Endothelial cell (in vitro differentiated cells): ENCODE measurements around the gene CREBBP. TPM values are rescaled to one million over a fixed set of nuclear protein-coding genes. Genes with fewer than 3 reads are reported as not detected.

Experiments used
- DNase-seq: peaks from one replicate; pipeline ENCODE4 v3.0.0; 2021; ENCODE audit warnings: low spot score
- H3K27ac Mint-ChIP-seq: one replicate; pipeline ENCODE4 v1.8.0; 2021; ENCODE audit warnings: mixed read lengths, inconsistent platforms; ENCODE audit not compliant: unreplicated experiment
- H3K27me3 Mint-ChIP-seq: one replicate; pipeline ENCODE4 v1.8.0; 2021; ENCODE audit warnings: mild to moderate bottlenecking, moderate library complexity, mixed read lengths, inconsistent platforms; ENCODE audit not compliant: unreplicated experiment
- H3K36me3 Mint-ChIP-seq: one replicate; pipeline ENCODE4 v1.8.0; 2021; ENCODE audit warnings: mild to moderate bottlenecking, low read depth, mixed read lengths, inconsistent platforms; ENCODE audit not compliant: unreplicated experiment
- H3K4me1 Mint-ChIP-seq: one replicate; pipeline ENCODE4 v1.8.0; 2021; ENCODE audit warnings: mild to moderate bottlenecking, mixed read lengths, inconsistent platforms; ENCODE audit not compliant: unreplicated experiment
- H3K4me3 Mint-ChIP-seq: one replicate; pipeline ENCODE4 v1.8.0; 2021; ENCODE audit warnings: mild to moderate bottlenecking, mixed read lengths, inconsistent platforms; ENCODE audit not compliant: unreplicated experiment
- H3K9me3 Mint-ChIP-seq: one replicate; pipeline ENCODE4 v1.8.0; 2021; ENCODE audit warnings: mixed read lengths, inconsistent platforms; ENCODE audit not compliant: unreplicated experiment
- total RNA-seq: library from RNA; stranded (reverse); fragmentation: NEBNext Ultra II Directional; extraction: Animal tissue kit (Norgen Biotek cat#: 25700); gene quantifications from one replicate; pipeline ENCODE4 v1.2.1, GENCODE V29; 2021; ENCODE audit not compliant: unreplicated experiment
- TF ChIP-seq, protein P1 (sequence below): fragments of 200-600 bp; sonication (generic); IDR thresholded peaks from one replicate; pipeline ENCODE4 v1.5.0; 2021; ENCODE audit warnings: antibody characterized with exemption; ENCODE audit not compliant: unreplicated experiment

The CREBBP gene
- total RNA-seq, 1 donor from 2014 or later, result 66.3 TPM

DNA sequence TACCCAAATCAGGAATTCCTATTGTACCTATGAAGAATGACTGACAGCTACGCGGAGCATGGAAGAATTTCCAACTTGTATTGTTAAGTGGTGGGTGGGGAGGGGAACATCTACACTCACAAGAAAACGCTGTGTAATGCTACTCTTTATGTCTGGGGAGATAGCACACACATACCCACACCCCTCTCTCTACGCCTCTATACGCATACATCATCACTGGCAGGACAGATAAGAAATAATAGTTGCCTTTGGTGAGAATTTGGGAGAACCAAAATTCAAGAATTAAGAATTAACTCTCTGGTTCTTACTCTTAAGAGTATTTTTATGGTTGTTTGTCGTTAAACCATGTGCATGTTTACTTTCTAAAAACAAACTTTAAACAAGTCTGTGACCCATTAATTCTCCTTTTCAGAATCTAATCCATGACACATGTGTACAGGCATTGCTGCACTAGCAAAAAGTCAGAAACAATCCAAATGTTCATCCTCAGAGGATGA, 33.9 kb downstream of the CREBBP start:
- Mint-ChIP-seq H3K4me1 (no peaks in the 10 kb centered on the region), H3K36me3 (peaks cover 7% of the 10 kb centered on the region), H3K27me3 (no peaks in the 10 kb centered on the region), H3K9me3 (no peaks in the 10 kb centered on the region), H3K4me3 (no peak overlapping the region), H3K27ac (no peak overlapping the region)
- no peak for DNase-seq
- TF ChIP-seq, protein P1, sequence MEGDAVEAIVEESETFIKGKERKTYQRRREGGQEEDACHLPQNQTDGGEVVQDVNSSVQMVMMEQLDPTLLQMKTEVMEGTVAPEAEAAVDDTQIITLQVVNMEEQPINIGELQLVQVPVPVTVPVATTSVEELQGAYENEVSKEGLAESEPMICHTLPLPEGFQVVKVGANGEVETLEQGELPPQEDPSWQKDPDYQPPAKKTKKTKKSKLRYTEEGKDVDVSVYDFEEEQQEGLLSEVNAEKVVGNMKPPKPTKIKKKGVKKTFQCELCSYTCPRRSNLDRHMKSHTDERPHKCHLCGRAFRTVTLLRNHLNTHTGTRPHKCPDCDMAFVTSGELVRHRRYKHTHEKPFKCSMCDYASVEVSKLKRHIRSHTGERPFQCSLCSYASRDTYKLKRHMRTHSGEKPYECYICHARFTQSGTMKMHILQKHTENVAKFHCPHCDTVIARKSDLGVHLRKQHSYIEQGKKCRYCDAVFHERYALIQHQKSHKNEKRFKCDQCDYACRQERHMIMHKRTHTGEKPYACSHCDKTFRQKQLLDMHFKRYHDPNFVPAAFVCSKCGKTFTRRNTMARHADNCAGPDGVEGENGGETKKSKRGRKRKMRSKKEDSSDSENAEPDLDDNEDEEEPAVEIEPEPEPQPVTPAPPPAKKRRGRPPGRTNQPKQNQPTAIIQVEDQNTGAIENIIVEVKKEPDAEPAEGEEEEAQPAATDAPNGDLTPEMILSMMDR, result no peak

DNA sequence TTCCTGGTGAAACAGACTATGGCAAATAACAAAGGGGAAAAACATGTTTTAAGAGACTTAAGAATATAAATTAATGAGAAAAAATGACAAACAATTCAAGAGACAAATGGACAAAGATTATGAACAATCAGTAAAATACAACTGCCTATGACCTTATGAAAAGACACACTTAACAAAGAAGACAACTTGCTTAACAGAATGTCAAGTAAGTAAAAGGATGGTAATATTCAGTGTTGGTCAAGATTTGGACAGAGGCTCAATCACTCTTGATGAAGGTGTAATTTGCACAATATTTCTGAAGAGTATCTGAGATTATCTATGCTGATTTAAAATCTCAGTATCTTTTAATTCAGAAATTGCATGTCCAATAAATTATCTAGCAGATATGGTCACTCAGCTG, 34.4 kb downstream of the CREBBP start:
- Mint-ChIP-seq H3K27ac (no peak overlapping the region), H3K9me3 (no peaks in the 10 kb centered on the region), H3K4me1 (no peaks in the 10 kb centered on the region), H3K36me3 (peaks cover 7% of the 10 kb centered on the region), H3K27me3 (no peaks in the 10 kb centered on the region), H3K4me3 (no peak overlapping the region)
- DNase-seq, result no peak
- TF ChIP-seq, protein P1, result no peak

DNA sequence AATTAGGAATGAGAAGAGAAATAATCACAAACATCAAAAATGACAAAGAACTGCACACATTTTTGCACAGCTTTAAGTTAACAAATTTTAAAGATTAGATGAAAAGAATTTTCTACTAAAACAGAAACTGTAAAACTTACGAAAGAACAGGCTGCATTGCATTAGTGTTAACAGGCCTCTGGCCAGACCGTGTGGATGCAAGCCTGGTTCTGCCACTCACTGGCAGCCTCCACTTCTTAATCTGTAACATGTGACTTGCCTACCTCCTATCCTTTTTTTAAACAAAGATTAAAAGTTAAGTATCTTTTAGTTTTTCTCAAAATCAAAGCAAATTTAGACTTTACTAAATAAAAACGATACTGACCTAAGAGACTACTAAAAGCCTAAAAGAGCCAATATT, 37.5 kb downstream of the CREBBP start:
- Mint-ChIP-seq H3K27ac (no peak overlapping the region), H3K9me3 (no peaks in the 10 kb centered on the region), H3K27me3 (no peaks in the 10 kb centered on the region), H3K4me3 (no peak overlapping the region), H3K4me1 (no peaks in the 10 kb centered on the region), H3K36me3 (no peaks in the 10 kb centered on the region)
- TF ChIP-seq, protein P1, result no peak
- no peak for DNase-seq

DNA sequence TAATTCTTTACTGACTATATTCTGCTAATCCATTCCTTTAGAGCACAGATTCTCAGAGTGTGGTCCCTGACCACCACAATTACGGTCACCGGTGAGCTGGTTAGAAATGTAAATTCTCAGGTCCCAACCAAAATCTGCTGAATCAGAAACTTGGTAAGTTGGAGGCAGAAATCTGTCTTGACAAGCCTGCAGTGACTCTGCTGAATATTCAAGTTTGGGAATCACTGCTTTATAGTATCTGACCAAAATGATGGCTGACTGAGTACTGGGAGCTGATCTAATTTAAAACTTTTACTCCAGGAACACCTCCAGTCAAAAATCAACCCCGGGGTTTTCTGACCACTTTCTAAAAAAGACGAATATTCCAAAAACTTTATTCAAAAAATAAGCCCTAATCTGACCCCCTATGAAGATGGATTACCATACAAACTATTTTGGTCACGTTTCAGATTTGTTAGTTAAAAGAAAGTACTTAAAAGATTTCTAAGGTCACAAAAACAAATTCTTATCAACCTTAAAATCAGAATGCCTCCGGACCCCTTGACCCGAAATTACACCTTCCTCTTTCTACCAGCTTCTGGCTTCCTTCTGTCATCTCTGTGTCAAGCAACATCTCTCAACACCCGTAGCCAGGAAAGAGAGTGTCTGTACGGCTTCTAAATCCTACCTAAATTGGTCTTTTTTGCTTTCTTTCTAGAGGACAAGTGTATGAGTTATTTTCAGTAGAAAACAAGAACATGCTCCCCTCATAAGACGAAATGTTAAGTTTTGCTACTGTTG, 38.6 kb downstream of the CREBBP start:
- Mint-ChIP-seq H3K4me1 (no peaks in the 10 kb centered on the region), H3K27ac (no peak overlapping the region), H3K9me3 (no peaks in the 10 kb centered on the region), H3K4me3 (no peak overlapping the region), H3K36me3 (no peaks in the 10 kb centered on the region), H3K27me3 (no peaks in the 10 kb centered on the region)
- TF ChIP-seq, protein P1, result no peak
- DNase-seq, result no peak

DNA sequence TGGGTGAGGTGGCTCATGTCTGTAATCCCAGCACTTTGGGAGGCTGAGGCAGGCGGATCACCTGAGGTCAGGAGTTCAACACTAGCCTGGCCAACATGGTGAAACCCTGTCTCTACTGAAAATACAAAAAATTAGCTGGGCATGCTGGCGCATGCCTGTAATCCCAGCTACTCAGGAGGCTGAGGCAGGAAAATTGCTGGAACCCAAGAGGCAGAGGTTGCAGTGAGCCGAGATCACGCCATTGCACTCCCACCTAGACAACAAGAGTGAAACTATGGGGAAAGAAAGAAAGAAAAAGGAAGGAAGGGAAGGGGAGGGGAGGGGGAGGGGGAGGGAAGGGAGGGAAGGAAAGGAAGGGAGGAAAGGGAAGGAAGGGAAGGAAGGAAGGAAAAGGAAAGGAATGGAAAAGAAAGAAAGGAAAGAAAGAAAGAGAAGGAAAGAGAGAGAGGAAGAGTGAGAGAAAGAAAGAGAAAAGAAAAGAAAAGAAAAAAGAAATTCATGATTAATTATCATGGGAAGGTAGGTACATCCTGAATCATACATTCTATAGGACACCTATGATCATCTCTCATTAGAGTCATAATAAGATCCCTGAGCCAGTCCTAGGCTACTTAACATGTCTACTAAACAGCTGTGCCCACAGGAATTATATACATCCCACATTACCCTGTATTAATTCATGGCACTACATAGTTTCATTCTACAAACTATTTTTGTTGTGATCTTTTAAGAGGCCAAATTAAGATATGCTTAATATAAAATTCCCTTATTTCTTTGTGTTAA, 40.9 kb downstream of the CREBBP start:
- no peak overlapping the region for H3K4me3 Mint-ChIP-seq
- H3K27me3 Mint-ChIP-seq, result no peaks in the 10 kb centered on the region
- H3K27ac Mint-ChIP-seq, result no peak overlapping the region
- TF ChIP-seq, protein P1, result no peak
- no peaks in the 10 kb centered on the region for H3K9me3 Mint-ChIP-seq
- no peaks in the 10 kb centered on the region for H3K36me3 Mint-ChIP-seq
- H3K4me1 Mint-ChIP-seq, result no peaks in the 10 kb centered on the region
- DNase-seq, result no peak
